ENCODE results near the gene GABRD.

DNA sequence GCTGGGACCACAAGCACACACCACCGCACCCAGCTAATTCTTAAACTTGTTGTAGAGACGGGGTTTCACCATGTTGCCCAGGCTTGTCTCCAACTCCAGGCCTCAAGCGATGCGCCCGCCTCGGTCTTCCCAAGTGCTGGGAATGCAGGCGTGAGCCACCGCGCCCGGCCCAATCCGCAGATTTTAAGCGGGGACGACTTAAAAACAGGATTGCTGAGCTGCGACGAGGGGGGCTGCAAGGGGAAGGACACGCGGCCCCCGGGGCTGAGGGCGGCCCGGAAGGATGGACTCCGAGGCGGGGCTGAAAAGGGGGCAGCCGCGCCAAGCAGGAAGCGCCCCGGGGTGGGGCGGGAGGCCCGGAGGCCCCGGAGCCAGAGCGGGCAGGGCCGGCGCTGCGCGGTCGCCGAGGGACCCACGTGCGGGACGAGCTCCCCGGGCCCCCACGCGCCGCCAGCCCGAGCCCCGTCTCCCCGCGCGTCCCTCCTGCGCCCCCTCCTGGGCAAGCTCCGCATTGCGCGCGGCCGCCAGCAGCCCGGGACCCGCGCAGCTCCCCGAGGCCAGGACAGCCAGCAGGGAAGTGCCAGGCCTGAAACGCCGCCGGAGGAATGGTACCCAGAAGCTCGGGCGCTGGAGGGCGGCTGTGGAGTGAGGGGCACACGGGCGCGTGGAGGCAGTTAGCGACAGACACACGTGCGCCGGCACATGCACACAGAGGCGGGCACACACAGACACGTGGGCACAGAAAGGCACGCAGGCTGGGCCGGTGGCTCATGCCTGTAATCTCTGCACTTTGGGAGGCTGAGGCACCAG lies 25.6 kb downstream of the GABRD start:
- TF ChIP-seq, protein P1, sequence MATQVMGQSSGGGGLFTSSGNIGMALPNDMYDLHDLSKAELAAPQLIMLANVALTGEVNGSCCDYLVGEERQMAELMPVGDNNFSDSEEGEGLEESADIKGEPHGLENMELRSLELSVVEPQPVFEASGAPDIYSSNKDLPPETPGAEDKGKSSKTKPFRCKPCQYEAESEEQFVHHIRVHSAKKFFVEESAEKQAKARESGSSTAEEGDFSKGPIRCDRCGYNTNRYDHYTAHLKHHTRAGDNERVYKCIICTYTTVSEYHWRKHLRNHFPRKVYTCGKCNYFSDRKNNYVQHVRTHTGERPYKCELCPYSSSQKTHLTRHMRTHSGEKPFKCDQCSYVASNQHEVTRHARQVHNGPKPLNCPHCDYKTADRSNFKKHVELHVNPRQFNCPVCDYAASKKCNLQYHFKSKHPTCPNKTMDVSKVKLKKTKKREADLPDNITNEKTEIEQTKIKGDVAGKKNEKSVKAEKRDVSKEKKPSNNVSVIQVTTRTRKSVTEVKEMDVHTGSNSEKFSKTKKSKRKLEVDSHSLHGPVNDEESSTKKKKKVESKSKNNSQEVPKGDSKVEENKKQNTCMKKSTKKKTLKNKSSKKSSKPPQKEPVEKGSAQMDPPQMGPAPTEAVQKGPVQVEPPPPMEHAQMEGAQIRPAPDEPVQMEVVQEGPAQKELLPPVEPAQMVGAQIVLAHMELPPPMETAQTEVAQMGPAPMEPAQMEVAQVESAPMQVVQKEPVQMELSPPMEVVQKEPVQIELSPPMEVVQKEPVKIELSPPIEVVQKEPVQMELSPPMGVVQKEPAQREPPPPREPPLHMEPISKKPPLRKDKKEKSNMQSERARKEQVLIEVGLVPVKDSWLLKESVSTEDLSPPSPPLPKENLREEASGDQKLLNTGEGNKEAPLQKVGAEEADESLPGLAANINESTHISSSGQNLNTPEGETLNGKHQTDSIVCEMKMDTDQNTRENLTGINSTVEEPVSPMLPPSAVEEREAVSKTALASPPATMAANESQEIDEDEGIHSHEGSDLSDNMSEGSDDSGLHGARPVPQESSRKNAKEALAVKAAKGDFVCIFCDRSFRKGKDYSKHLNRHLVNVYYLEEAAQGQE (IDR thresholded peaks at IDR 0.05; ENCODE audit: low read depth, low read length), result no peak
- TF ChIP-seq EP300 (IDR thresholded peaks at IDR 0.05; ENCODE audit: borderline replicate concordance in 1 of 2, control insufficient read depth in 1 of 2, low read depth in 2 of 2, low read length in 2 of 2), result no peak

Measured in GM12878 (cell line).